PC-3 (cell line): ENCODE data around the gene FBXO10.

Experiments
- CTCF ChIP-seq: fragments of 300-600 bp; sonication (generic); conservative IDR thresholded peaks from 2 replicates; pipeline ENCODE4 v1.5.1; 2017; ENCODE audit warnings: antibody characterized with exemption, low read depth, mild to moderate bottlenecking, low read length
- EZH2phosphoT487 ChIP-seq: fragments of 300-600 bp; sonication (generic); IDR thresholded peaks from 2 replicates; pipeline ENCODE4 v1.6.1; 2018; ENCODE audit warnings: mild to moderate bottlenecking, antibody characterized with exemption, low read length, borderline replicate concordance

- TF ChIP-seq CTCF (no peak), EZH2phosphoT487 (no peak)
Observed at GRCh38 chr9:37550781-37551180, 25.4 kb downstream of the FBXO10 start.
